Lung (tissue), 12 donors: ENCODE results near the gene ALKBH4. TPM values are rescaled to one million over a fixed set of nuclear protein-coding genes. Genes with fewer than 3 reads are reported as not detected.

ENCODE experiments used
- ATAC-seq: fragments of 200-7000 bp; cut with Tn5 transposase; one replicate; pipeline ENCODE4 v1.9.1; 2020; ENCODE audit warnings: moderate number of reproducible peaks; ENCODE audit not compliant: insufficient read depth, low FRiP score
- DNase-seq, 3 donors: peaks; one replicate each; pipeline ENCODE4 v3.0.0-alpha.2; 2013 to 2017
- H3K27ac ChIP-seq, 2 donors: one replicate each; pipeline ENCODE4 v1.5.1; 2013; ENCODE audit warnings: mild to moderate bottlenecking in 2 of 2, moderate library complexity in 2 of 2, control low read depth in 1 of 2, inconsistent platforms in 1 of 2, low read depth in 1 of 2, low read length in 1 of 2
- H3K27me3 ChIP-seq, 3 donors: one replicate each; pipeline ENCODE4 v1.5.1; 2013; ENCODE audit warnings: low read length in 2 of 3; ENCODE audit not compliant: control insufficient read depth in 3 of 3, insufficient read depth in 3 of 3
- H3K36me3 ChIP-seq, 4 donors: one replicate each; pipeline ENCODE4 v1.5.1; 2013; ENCODE audit warnings: low read length in 4 of 4, mild to moderate bottlenecking in 1 of 4, moderate library complexity in 1 of 4; ENCODE audit not compliant: control insufficient read depth in 4 of 4, insufficient read depth in 4 of 4
- H3K4me1 ChIP-seq, 5 donors: one replicate each; pipeline ENCODE4 v1.5.1; 2013; ENCODE audit warnings: low read length in 5 of 5, mild to moderate bottlenecking in 2 of 5, moderate library complexity in 1 of 5; ENCODE audit not compliant: control insufficient read depth in 5 of 5, insufficient read depth in 5 of 5
- H3K4me3 ChIP-seq: one replicate; pipeline ENCODE4 v1.5.1; 2013; ENCODE audit warnings: mild to moderate bottlenecking, control low read depth, moderate library complexity
- H3K9ac ChIP-seq, 2 donors: one replicate each; pipeline ENCODE4 v1.5.1; 2013; ENCODE audit warnings: low read length in 2 of 2, control low read depth in 1 of 2; ENCODE audit not compliant: insufficient read depth in 1 of 2
- H3K9me3 ChIP-seq, 4 donors: one replicate each; pipeline ENCODE4 v1.5.1; 2013; ENCODE audit warnings: low read length in 3 of 4, mild to moderate bottlenecking in 1 of 4, moderate library complexity in 1 of 4; ENCODE audit not compliant: control insufficient read depth in 4 of 4, insufficient read depth in 3 of 4
- WGBS, 2 donors: extraction: QIAGEN DNeasy Blood & Tissue Kit; methylation state at CpG; one replicate each; pipeline ENCODE4 v1.1.7; 2013; 5-methylcytosine and 5-hydroxymethylcytosine counted together
- polyA plus RNA-seq, 2 donors: library from polyadenylated mRNA; stranded (reverse); fragments of 200-250 nt; gene quantifications; one replicate each; pipeline ENCODE4 v1.2.1, GENCODE V29; 2013
- total RNA-seq, 2 donors: library from RNA; depleted of rRNA in 1 of 2; stranded (reverse); fragments of >200 nt in 1 of 2; gene quantifications; one replicate each; pipeline ENCODE4 v1.2.1, GENCODE V29; 2014 to 2021
- TF ChIP-seq, protein P1 (sequence below): IDR thresholded peaks from 2 replicates; pipeline ENCODE4 v1.5.1; 2012; ENCODE audit warnings: mild to moderate bottlenecking; ENCODE audit errors: control extremely low read depth, extremely low read depth
- donor health status: control.
- donor health status: control.
- donor health status: Bipolar disorder and iron deficiency.
- donor health status: healthy.
- donor health status: DM: yes; HTN: yes; CAD: no.

Gene ALKBH4
- total and polyA plus RNA-seq, 4 donors, result 7.9 to 13.8 (median 10.3) TPM

DNA sequence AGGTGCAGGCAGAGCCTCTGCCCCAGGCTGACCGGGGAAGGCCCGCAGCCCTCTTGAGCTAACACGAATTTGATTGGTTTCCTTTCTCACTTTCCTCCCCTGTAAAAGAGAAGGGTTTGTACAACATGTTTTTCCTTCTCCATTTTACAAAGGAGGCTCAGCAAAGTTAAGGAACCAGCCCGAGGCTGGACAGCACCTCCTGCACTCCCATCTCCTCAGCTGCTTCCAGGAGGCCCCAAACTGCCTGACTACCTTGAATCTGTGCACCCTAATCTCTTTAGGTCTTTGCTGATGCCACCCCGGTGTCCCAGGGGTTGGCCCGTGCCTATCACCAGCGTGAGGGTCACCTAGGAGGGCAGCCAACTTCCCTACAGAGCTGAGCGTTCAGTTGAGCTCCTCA is 4.2 kb downstream of the ALKBH4 start:
- 80 to 81% methylated on average over 8 of the region's 8 CpGs for WGBS, 2 donors
- no peaks in the 10 kb centered on the region for H3K27me3 ChIP-seq
- no peaks in the 10 kb centered on the region for H3K9me3 ChIP-seq
- H3K27ac ChIP-seq, result no peak overlapping the region
- TF ChIP-seq, protein P1, sequence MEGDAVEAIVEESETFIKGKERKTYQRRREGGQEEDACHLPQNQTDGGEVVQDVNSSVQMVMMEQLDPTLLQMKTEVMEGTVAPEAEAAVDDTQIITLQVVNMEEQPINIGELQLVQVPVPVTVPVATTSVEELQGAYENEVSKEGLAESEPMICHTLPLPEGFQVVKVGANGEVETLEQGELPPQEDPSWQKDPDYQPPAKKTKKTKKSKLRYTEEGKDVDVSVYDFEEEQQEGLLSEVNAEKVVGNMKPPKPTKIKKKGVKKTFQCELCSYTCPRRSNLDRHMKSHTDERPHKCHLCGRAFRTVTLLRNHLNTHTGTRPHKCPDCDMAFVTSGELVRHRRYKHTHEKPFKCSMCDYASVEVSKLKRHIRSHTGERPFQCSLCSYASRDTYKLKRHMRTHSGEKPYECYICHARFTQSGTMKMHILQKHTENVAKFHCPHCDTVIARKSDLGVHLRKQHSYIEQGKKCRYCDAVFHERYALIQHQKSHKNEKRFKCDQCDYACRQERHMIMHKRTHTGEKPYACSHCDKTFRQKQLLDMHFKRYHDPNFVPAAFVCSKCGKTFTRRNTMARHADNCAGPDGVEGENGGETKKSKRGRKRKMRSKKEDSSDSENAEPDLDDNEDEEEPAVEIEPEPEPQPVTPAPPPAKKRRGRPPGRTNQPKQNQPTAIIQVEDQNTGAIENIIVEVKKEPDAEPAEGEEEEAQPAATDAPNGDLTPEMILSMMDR, result no peak
- H3K4me3 ChIP-seq, result no peak overlapping the region
- peaks cover 0 to 30% (median 13%) of the 10 kb centered on the region in 4 donors for H3K36me3 ChIP-seq
- DNase-seq, result no peak
- peaks cover 0 to 8% (median 4%) of the 10 kb centered on the region in 5 donors for H3K4me1 ChIP-seq
- no peak overlapping the region for H3K9ac ChIP-seq
- ATAC-seq, result no peak

DNA sequence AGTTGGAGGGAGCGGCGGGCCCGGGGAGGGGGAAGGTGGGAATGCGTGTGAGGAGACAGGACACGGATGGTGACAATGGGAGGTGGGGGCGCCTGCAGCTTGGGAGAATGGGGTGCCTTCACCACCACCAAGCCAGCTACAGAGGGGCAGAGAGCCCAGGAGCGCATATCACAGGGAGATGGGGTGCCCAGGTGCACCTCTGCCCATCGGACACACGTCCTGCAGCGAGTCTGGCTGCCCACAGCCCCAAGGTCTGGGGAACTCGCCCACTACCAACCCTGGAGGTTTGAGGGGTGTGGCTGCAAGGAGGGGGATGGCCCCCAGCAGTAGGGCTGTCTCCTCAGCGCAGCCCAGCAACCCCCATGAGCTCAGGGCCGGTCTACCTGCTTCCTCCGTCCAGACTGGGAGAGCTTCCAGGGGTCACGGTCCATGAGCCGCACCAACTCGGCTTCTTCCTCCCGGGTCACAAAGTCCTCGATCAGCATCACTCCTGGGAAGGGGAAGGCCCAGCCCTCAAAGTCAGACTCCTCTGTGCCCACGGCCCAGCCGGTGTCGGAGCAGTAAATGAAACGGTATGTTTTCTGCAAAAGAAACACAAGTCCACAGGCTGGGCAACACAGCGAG is 5.3 kb downstream of the ALKBH4 start:
- no peak overlapping the region for H3K27ac ChIP-seq
- DNase-seq, result no peak
- TF ChIP-seq, protein P1, result no peak
- H3K9me3 ChIP-seq, result no peaks in the 10 kb centered on the region
- H3K4me3 ChIP-seq, result no peak overlapping the region
- H3K27me3 ChIP-seq, result no peaks in the 10 kb centered on the region
- 96 to 99% methylated on average over 22 to 24 of the region's 24 CpGs for WGBS, 2 donors
- H3K9ac ChIP-seq, result no peak overlapping the region
- H3K4me1 ChIP-seq, result peaks cover 0 to 8% (median 4%) of the 10 kb centered on the region in 5 donors
- no peak for ATAC-seq
- H3K36me3 ChIP-seq, result peaks cover 0 to 34% (median 13%) of the 10 kb centered on the region in 4 donors

DNA sequence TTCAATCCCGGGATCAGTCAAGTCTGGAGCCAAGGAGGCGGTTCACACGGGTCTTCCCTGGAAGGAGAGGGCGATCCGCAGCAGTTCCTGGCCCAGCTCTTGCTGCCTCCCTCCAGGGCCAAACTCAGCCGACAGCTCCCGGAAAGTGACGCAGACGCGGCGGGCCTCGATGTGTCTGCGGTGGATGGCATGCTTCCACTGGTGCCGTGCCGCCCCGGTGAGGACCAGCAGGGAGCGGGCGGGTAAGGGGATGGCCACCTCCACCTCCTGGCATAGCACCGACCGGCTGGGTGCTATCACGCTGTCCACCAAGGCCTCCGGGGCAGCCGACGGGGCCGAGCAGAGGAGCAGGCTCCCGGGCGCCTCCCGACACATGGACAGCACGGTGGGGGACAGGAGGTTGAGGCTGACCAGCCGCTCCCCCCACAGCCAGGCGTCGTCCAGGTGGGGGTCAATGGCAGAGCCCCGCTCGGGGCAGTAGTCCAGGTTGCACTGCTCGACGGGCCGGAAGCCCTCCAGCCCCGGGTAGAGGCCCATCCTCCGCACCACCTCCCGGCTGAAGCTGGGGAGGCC is 7.2 kb downstream of the ALKBH4 start:
- H3K4me3 ChIP-seq, result no peak overlapping the region
- ATAC-seq (no peak), DNase-seq (no peak)
- H3K27me3 ChIP-seq, result no peaks in the 10 kb centered on the region
- no peaks in the 10 kb centered on the region for H3K4me1 ChIP-seq
- WGBS, 2 donors, result 95 to 97% methylated on average over 40 of the region's 40 CpGs
- no peak overlapping the region for H3K9ac ChIP-seq
- H3K36me3 ChIP-seq, result peaks cover 0 to 34% (median 13%) of the 10 kb centered on the region in 4 donors
- H3K9me3 ChIP-seq, result no peaks in the 10 kb centered on the region
- H3K27ac ChIP-seq, result no peak overlapping the region
- TF ChIP-seq, protein P1, result no peak
